HepG2 (cell line): ENCODE results near the gene C12orf43. TPM values are rescaled to one million over a fixed set of nuclear protein-coding genes. Genes with fewer than 3 reads are reported as not detected.
A peak's percentile ranks its signal among the peaks of the same experiment; 100 is the strongest.

Experiments
- ARID4A ChIP-seq: sonication (generic); formaldehyde crosslinking; IDR thresholded peaks from 2 replicates; pipeline ENCODE4 v1.5.0; 2020; ENCODE audit warnings: mild to moderate bottlenecking, missing genetic modification reagents, borderline replicate concordance
- CBX1 ChIP-seq: IDR thresholded peaks from one replicate; pipeline ENCODE4 v1.6.1; 2016; ENCODE audit warnings: antibody characterized with exemption, low read depth
- CHD4 ChIP-seq: fragments of 200-600 bp; sonication (generic); IDR thresholded peaks from 2 replicates; pipeline ENCODE4 v1.7.0; 2017; ENCODE audit warnings: mild to moderate bottlenecking, low read length, borderline replicate concordance
- FOXM1 ChIP-seq: sonication (generic); formaldehyde crosslinking; IDR thresholded peaks from 2 replicates; pipeline ENCODE4 v1.5.0; 2020; ENCODE audit warnings: missing genetic modification reagents
- GTF2F1 ChIP-seq: fragments of 150-350 bp; IDR thresholded peaks from 2 replicates; pipeline ENCODE4 v1.6.1; 2014; ENCODE audit warnings: low read length
- HMG20B ChIP-seq: conservative IDR thresholded peaks from 2 replicates; pipeline ENCODE4 v1.6.1; 2016; ENCODE audit warnings: missing genetic modification reagents, missing compliant biosample characterization
- MBD4 ChIP-seq: IDR thresholded peaks from 2 replicates; pipeline ENCODE4 v1.6.1; 2012; ENCODE audit warnings: low read length, inconsistent platforms, borderline replicate concordance
- SMARCE1 ChIP-seq: fragments of 450-650 bp; IDR thresholded peaks from 2 replicates; pipeline ENCODE4 v1.6.1; 2017; ENCODE audit warnings: borderline replicate concordance
- SOX5 ChIP-seq: IDR thresholded peaks from 2 replicates; pipeline ENCODE4 v1.6.1; 2016; ENCODE audit warnings: borderline replicate concordance
- TSC22D2 ChIP-seq: sonication (generic); formaldehyde crosslinking; IDR thresholded peaks from 2 replicates; pipeline ENCODE4 v1.5.1; 2020; ENCODE audit warnings: missing genetic modification reagents, mild to moderate bottlenecking, borderline replicate concordance
- XBP1 ChIP-seq: sonication (generic); formaldehyde crosslinking; IDR thresholded peaks from 2 replicates; pipeline ENCODE4 v1.5.0; 2020; ENCODE audit warnings: missing genetic modification reagents
- ZBTB43 ChIP-seq: sonication (generic); formaldehyde crosslinking; conservative IDR thresholded peaks from 2 replicates; pipeline ENCODE4 v1.4.0; 2020; ENCODE audit warnings: missing genetic modification reagents
- ZKSCAN5 ChIP-seq: sonication (generic); formaldehyde crosslinking; IDR thresholded peaks from 2 replicates; pipeline ENCODE4 v1.5.1; 2020; ENCODE audit warnings: mild to moderate bottlenecking, missing genetic modification reagents
- ZNF644 ChIP-seq: IDR thresholded peaks from 2 replicates; pipeline ENCODE4 v1.6.1; 2016; ENCODE audit warnings: low read depth
- ZNF761 ChIP-seq: sonication (generic); formaldehyde crosslinking; conservative IDR thresholded peaks from 2 replicates; pipeline ENCODE4 v1.4.0; 2020; ENCODE audit warnings: mild to moderate bottlenecking, missing genetic modification reagents
- polyA plus RNA-seq, 8 experiments: library from polyadenylated mRNA; depleted of rRNA in 3 of 8; stranded (reverse) in 7 of 8; unstranded in 1 of 8; fragments of >200 nt; fragmentation: Illumina TruSeq in 4 of 8; extraction: Trizol in 4 of 8; gene quantifications; 2 replicates each; pipeline versions ENCODE4 v1.2.1 to v1.2.3, GENCODE V29; 2011 to 2016; ENCODE audit warnings: low read depth in 4 of 8, missing spikeins in 1 of 8, mixed read lengths in 1 of 8; ENCODE audit not compliant: insufficient read depth in 1 of 8
- total RNA-seq, 5 experiments: library from RNA; depleted of rRNA; stranded (reverse); fragments of >200 nt; fragmentation: Illumina TruSeq; extraction: Trizol; gene quantifications; 2 replicates each; pipeline ENCODE4 v1.2.3, GENCODE V29; 2016; ENCODE audit warnings: low read depth in 1 of 5
- TF ChIP-seq, protein P1 (sequence below): sonication (generic); formaldehyde crosslinking; IDR thresholded peaks from 2 replicates; pipeline ENCODE4 v1.4.0; 2020; ENCODE audit warnings: missing genetic modification reagents, borderline replicate concordance
- TF ChIP-seq, protein P2 (sequence below): sonication (generic); formaldehyde crosslinking; IDR thresholded peaks from 2 replicates; pipeline ENCODE4 v1.4.0; 2020; ENCODE audit warnings: missing genetic modification reagents
- TF ChIP-seq, protein P3 (sequence below): sonication (generic); formaldehyde crosslinking; IDR thresholded peaks from 2 replicates; pipeline ENCODE4 v1.5.0; 2020; ENCODE audit warnings: mild to moderate bottlenecking, missing genetic modification reagents

Gene C12orf43
- total and polyA plus RNA-seq, 2 of the 13 experiments (the other 11 are each of a cell fraction or from before 2014, with no cell fraction given), result 7.9 to 11.1 TPM

DNA sequence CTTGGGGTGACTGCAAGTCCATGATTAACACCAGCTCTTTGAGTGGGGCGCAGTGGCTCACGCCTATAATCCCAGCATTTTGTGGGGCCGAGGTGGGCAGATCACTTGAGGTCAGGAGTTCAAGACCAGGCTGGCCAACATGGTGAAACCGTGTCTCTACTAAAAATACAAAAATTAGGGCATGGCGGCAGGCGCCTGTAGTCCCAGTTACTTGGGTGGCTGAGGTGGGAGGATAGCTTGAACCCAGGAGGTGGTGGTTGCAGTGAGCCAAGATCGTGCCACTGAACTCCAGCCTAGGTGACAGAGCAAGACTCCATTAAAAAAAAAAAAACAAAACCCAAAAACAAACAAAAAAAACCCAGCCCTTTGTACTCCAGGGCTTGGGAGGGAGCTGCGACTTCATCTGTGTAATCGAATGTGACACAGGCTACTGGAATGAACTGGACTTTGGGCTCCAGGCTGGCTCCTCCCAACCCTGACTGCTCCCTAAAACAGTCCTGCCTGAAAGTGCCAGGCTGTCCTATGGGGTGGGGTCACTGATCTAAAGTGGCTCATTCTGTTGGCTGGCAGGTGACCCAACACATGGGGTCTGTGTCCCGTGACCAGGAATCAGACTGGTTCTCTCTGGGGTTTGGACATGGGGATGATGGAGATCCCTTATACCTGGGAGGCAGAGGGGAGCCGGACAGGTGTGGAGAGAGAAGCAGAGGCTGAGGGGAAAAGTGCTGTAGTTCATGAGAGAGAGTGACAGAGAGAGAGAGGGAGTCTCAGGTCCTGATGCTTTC, 9.3 kb upstream of the C12orf43 start (continued):
- TF ChIP-seq XBP1 (CRISPR knock-in tag) (no peak), CHD4 (peak; percentile 90; the same call in 1 of the 2 replicates), GTF2F1 (no peak), ZKSCAN5 (no peak), ZNF644 (peak; percentile 17; the same call in 1 of the 2 replicates), CBX1 (no peak), ZBTB43 (CRISPR knock-in tag) (no peak), TSC22D2 (no peak), HMG20B (CRISPR knock-in tag) (no peak), ARID4A (CRISPR knock-in tag) (no peak; the same call in 1 of the 2 replicates), FOXM1 (CRISPR knock-in tag) (no peak), SMARCE1 (no peak), SOX5 (CRISPR knock-in tag) (peak; percentile 65; the same call in 1 of the 2 replicates), MBD4 (no peak), ZNF761 (no peak; the same call in 1 of the 2 replicates)
- TF ChIP-seq, protein P1, sequence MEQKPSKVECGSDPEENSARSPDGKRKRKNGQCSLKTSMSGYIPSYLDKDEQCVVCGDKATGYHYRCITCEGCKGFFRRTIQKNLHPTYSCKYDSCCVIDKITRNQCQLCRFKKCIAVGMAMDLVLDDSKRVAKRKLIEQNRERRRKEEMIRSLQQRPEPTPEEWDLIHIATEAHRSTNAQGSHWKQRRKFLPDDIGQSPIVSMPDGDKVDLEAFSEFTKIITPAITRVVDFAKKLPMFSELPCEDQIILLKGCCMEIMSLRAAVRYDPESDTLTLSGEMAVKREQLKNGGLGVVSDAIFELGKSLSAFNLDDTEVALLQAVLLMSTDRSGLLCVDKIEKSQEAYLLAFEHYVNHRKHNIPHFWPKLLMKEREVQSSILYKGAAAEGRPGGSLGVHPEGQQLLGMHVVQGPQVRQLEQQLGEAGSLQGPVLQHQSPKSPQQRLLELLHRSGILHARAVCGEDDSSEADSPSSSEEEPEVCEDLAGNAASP (CRISPR knock-in tag), result 0 out of 2 replicates have a peak, but pooled peaks have one; percentile 11
- TF ChIP-seq, protein P2, sequence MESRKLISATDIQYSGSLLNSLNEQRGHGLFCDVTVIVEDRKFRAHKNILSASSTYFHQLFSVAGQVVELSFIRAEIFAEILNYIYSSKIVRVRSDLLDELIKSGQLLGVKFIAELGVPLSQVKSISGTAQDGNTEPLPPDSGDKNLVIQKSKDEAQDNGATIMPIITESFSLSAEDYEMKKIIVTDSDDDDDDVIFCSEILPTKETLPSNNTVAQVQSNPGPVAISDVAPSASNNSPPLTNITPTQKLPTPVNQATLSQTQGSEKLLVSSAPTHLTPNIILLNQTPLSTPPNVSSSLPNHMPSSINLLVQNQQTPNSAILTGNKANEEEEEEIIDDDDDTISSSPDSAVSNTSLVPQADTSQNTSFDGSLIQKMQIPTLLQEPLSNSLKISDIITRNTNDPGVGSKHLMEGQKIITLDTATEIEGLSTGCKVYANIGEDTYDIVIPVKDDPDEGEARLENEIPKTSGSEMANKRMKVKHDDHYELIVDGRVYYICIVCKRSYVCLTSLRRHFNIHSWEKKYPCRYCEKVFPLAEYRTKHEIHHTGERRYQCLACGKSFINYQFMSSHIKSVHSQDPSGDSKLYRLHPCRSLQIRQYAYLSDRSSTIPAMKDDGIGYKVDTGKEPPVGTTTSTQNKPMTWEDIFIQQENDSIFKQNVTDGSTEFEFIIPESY (CRISPR knock-in tag), result no peak
- TF ChIP-seq, protein P3, sequence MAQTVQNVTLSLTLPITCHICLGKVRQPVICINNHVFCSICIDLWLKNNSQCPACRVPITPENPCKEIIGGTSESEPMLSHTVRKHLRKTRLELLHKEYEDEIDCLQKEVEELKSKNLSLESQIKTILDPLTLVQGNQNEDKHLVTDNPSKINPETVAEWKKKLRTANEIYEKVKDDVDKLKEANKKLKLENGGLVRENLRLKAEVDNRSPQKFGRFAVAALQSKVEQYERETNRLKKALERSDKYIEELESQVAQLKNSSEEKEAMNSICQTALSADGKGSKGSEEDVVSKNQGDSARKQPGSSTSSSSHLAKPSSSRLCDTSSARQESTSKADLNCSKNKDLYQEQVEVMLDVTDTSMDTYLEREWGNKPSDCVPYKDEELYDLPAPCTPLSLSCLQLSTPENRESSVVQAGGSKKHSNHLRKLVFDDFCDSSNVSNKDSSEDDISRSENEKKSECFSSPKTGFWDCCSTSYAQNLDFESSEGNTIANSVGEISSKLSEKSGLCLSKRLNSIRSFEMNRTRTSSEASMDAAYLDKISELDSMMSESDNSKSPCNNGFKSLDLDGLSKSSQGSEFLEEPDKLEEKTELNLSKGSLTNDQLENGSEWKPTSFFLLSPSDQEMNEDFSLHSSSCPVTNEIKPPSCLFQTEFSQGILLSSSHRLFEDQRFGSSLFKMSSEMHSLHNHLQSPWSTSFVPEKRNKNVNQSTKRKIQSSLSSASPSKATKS (CRISPR knock-in tag), result no peak
